HG02798 (cell line): ENCODE results near the gene MDM2.

Experiments
- ATAC-seq: cut with Tn5 transposase; IDR thresholded peaks from one replicate; pipeline ENCODE4 v1.9.1; 2021; ENCODE audit warnings: mild to moderate bottlenecking; ENCODE audit not compliant: unreplicated experiment, poor library complexity

Gene MDM2

DNA sequence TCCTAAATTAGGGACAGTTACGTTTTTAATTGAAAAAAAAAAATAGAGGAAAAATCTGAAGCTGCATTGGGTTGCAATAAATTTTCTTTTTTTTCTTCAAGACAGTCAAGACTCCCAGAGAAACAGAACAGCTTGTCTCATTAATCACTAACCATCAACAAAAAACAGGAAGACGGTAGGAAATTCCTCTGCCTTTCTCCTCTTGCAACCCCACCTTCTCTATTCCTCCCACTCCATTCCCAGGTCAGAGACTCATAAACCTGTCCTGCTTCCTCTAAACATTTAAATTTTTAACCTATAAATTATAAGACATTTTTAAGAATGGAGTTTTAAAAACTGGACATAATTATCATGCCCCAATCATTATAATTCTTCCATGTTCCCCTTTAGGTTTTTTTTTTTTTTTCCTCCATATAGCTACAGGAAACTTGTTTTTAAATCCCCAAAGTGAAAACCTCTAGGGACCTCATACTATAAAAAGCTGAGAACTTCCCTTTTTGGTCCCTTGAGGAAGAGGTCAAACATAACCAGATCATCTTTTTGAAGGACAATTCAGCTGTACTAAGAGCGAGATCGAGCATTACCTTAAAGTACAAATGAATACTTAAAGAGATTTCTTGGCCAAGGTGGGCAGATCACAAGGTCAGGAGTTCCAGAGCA, 89.0 kb downstream of the MDM2 start:
- ATAC-seq: no peak

GRCh38 chr12:68899251-68899771, 91.3 kb downstream of the MDM2 start:
- no peak for ATAC-seq

DNA sequence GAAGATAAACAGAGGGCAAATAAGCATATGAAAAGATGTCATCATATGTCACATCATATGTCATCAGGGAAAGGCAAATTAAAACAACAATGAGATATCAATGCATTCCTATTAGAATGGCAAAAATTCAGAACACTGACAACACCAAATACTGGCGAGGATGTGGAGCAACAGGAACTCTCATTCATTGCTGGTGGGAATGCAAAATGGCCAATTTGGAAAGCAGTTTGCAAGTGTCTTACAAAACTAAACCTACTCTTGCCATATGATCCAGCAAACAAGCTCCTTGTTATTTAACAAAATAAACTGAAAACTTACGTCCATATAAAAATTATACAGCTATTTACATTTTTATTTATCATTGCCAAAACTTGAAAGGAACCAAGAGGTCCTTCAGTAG, 92.3 kb downstream of the MDM2 start:
- no peak for ATAC-seq
